ENCODE data around the gene COX20. TPM values are rescaled to one million over a fixed set of nuclear protein-coding genes. Genes with fewer than 3 reads are reported as not detected.
"Not testable (repeated sequence)": the region's sequence is repeated elsewhere in the genome, so short reads cannot be mapped to it uniquely, and the experiment has no call there.

Gene COX20
- total RNA-seq, 4 donors from 2014 or later, result 12.3 to 194 (median 36.4) TPM

DNA sequence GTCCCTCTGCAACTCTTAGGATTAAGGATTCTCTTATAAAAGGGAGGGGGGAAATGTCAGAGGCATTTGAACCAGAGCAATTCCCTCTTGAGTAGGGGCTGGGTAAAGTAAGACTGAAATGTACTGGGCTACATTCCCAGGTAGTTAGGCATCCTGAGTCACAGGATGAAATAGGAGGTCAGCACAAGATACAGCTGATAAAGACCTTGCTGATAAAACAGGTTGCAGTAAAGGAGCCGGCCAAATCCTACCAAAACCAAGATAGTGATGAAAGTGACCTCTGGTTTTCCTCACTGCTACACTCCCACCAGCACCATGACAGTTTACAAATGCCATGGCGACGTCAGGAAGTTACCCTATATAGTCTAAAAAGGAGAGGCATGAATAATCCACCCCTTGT lies 14.3 kb upstream of the COX20 start:
- no peak for DNase-seq
- TF ChIP-seq POLR2A (IDR thresholded peaks at IDR 0.05), result no peak
- no peak for TF ChIP-seq CTCF (IDR thresholded peaks at IDR 0.05)
- no peak overlapping the region for H3K4me3 ChIP-seq
- no peaks in the 10 kb centered on the region for H3K9me3 ChIP-seq
- intact Hi-C loops (cut with DNase I; ENCODE audit: low total_unique reads), result no loop called here
- H3K27ac ChIP-seq, result no peak overlapping the region
- no peaks in the 10 kb centered on the region for H3K4me1 ChIP-seq
- no peaks in the 10 kb centered on the region for H3K27me3 ChIP-seq
- H3K36me3 ChIP-seq, result no peaks in the 10 kb centered on the region

GRCh38 chr1:244822878-244823277 lies 12.6 kb upstream of the COX20 start:
- Histone ChIP-seq H3K9me3 (no peaks in the 10 kb centered on the region), H3K27ac (no peak overlapping the region), H3K4me3 (no peak overlapping the region), H3K4me1 (no peaks in the 10 kb centered on the region), H3K36me3 (no peaks in the 10 kb centered on the region), H3K27me3 (no peaks in the 10 kb centered on the region)
- intact Hi-C loops (cut with DNase I; ENCODE audit: low total_unique reads), result no loop called here
- no peak for TF ChIP-seq POLR2A (IDR thresholded peaks at IDR 0.05)
- TF ChIP-seq CTCF (IDR thresholded peaks at IDR 0.05), result no peak
- no peak for DNase-seq

DNA sequence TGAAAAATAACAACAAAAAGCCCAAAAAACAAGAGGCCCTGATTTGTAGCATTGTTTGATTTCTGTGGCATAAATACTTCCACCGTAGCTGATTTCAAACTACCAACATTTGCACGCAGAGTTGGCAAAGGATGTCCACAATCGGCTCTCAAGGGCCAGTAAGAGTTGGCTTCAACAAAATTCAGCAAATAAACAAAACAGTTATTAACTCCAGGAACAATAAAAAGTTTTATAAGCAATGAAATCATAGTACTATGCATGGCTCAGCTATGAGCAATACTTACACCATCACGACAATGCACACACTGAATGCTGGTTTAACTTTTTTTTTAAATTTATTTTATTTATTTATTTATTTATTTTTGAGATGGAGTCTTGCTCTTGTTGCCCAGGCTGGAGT lies 8.7 kb upstream of the COX20 start:
- DNase-seq, result no peak
- intact Hi-C loops (cut with DNase I; ENCODE audit: low total_unique reads), result no loop called here
- no peak overlapping the region for H3K27ac ChIP-seq
- TF ChIP-seq CTCF (IDR thresholded peaks at IDR 0.05) (no peak), POLR2A (IDR thresholded peaks at IDR 0.05) (no peak)
- H3K4me3 ChIP-seq, result no peak overlapping the region
- no peaks in the 10 kb centered on the region for H3K4me1 ChIP-seq
- H3K36me3 ChIP-seq, result no peaks in the 10 kb centered on the region
- H3K27me3 ChIP-seq, result no peaks in the 10 kb centered on the region
- no peaks in the 10 kb centered on the region for H3K9me3 ChIP-seq

- H3K9me3 ChIP-seq, result no peaks in the 10 kb centered on the region
- H3K4me3 ChIP-seq, result no peak overlapping the region
- no peaks in the 10 kb centered on the region for H3K27me3 ChIP-seq
- TF ChIP-seq CTCF (IDR thresholded peaks at IDR 0.05) (no peak), POLR2A (IDR thresholded peaks at IDR 0.05) (no peak)
- intact Hi-C loops (cut with DNase I; ENCODE audit: low total_unique reads), result no loop called here
- H3K27ac ChIP-seq, result no peak overlapping the region
- no peak for DNase-seq
- H3K4me1 ChIP-seq, result no peaks in the 10 kb centered on the region
- H3K36me3 ChIP-seq, result no peaks in the 10 kb centered on the region
Measured at GRCh38 chr1:244830639-244831038, 4.8 kb upstream of the COX20 start.

GRCh38 chr1:244833260-244833659 lies 2.2 kb upstream of the COX20 start:
- peak overlapping the region; percentile 99 to 100 for H3K27ac ChIP-seq
- H3K36me3 ChIP-seq; H3K9me3 ChIP-seq; intact Hi-C loops (cut with DNase I; ENCODE audit: low total_unique reads); DNase-seq; H3K4me1 ChIP-seq; H3K27me3 ChIP-seq: not testable (repeated sequence)
- peak overlapping the region; percentile 54 to 69 for H3K4me3 ChIP-seq

All from uterus (tissue), 4 donors.